Panc1 (cell line): ENCODE data around the gene CYS1. TPM values are rescaled to one million over a fixed set of nuclear protein-coding genes. Genes with fewer than 3 reads are reported as not detected.

Experiments used
- ATAC-seq: fragments of 200-7000 bp; cut with Tn5 transposase; 2 replicates; pipeline ENCODE4 v1.9.1; 2020; ENCODE audit warnings: mild to moderate bottlenecking, moderate library complexity
- BruUV-seq: library from RNA; stranded (reverse); fragments of 400-500 nt; replicated peaks from 2 replicates; lab custom pipeline; 2021; lab: Mats Ljungman, UMichigan
- CTCF ChIA-PET: fragments of 300-600 bp; sonication (Branson Sonifier 250); formaldehyde crosslinking; loops from one replicate; lab custom pipeline; 2022; ENCODE audit warnings: antibody characterized with exemption; lab: Charles Lee
- POLR2A ChIA-PET: fragments of 300-600 bp; sonication (Branson Sonifier 250); formaldehyde crosslinking; loops from one replicate; lab custom pipeline; 2022; ENCODE audit warnings: antibody characterized with exemption; lab: Charles Lee
- DNase-seq: peaks from one replicate; pipeline ENCODE4 v3.0.0-alpha.2; 2010; ENCODE audit warnings: low read depth, low spot score
- H3K27ac ChIP-seq: 2 replicates; pipeline ENCODE4 v1.5.1; 2011; ENCODE audit warnings: mild to moderate bottlenecking, low read length, inconsistent platforms
- H3K27me3 ChIP-seq: fragments of 200-500 bp; sonication (Bioruptor generic); 2 replicates; pipeline ENCODE4 v1.6.0; 2014; ENCODE audit warnings: low read length, inconsistent platforms; ENCODE audit not compliant: control insufficient read depth, insufficient read depth
- H3K36me3 ChIP-seq: fragments of 200-500 bp; sonication (Bioruptor generic); 2 replicates; pipeline ENCODE4 v1.5.1; 2014; ENCODE audit warnings: inconsistent platforms, mild to moderate bottlenecking, low read length, moderate library complexity; ENCODE audit not compliant: control insufficient read depth, insufficient read depth
- H3K4me1 ChIP-seq: 2 replicates; pipeline ENCODE4 v1.5.1; 2011; ENCODE audit warnings: inconsistent platforms, mild to moderate bottlenecking, low read length, moderate library complexity; ENCODE audit not compliant: control insufficient read depth, insufficient read depth
- H3K4me3 ChIP-seq, 2 experiments: 2 replicates each; pipeline ENCODE4 v1.5.1; 2011 to 2012; ENCODE audit warnings: low read depth in 2 of 2, low read length in 2 of 2, mild to moderate bottlenecking in 2 of 2, inconsistent platforms in 1 of 2, moderate library complexity in 1 of 2
- H3K9me3 ChIP-seq: fragments of 200-500 bp; sonication (Bioruptor generic); 2 replicates; pipeline ENCODE4 v1.5.1; 2014; ENCODE audit warnings: low read depth, mild to moderate bottlenecking, inconsistent platforms, low read length, moderate library complexity; ENCODE audit not compliant: control insufficient read depth, insufficient read depth
- POLR2AphosphoS5 ChIP-seq: IDR thresholded peaks from 2 replicates; pipeline ENCODE4 v1.6.1; 2012; ENCODE audit warnings: mild to moderate bottlenecking, low read depth, low read length, moderate library complexity
- REST ChIP-seq, 2 experiments: IDR thresholded peaks; 2 replicates each; pipeline ENCODE4 v1.6.1; 2011 to 2012; ENCODE audit warnings: low read depth in 2 of 2, control low read depth in 1 of 2, low read length in 1 of 2, mild to moderate bottlenecking in 1 of 2, moderate library complexity in 1 of 2; ENCODE audit not compliant: insufficient read depth in 1 of 2
- SIN3A ChIP-seq: IDR thresholded peaks from 2 replicates; pipeline ENCODE4 v1.6.1; 2012; ENCODE audit warnings: low read depth, mild to moderate bottlenecking, low read length, moderate library complexity, borderline replicate concordance; ENCODE audit not compliant: insufficient read depth
- TCF7L2 ChIP-seq: IDR thresholded peaks from 2 replicates; pipeline ENCODE4 v1.6.1; 2011; ENCODE audit warnings: mild to moderate bottlenecking, low read depth, low read length, inconsistent platforms
- in situ Hi-C: cut with HindIII; loops from 2 replicates; pipeline ENCODE4 v1.10.0; 2016; ENCODE audit warnings: low sequenced_read_pairs, low pct_unique_long_range_greater_than_20kb
- intact Hi-C: fragments of 100-400 bp; cut with micrococcal nuclease; formaldehyde crosslinking; loops from one replicate; pipeline ENCODE4 v1.10.0; 2022; ENCODE audit not compliant: unreplicated experiment
- total RNA-seq: library from RNA; stranded (reverse); gene quantifications from one replicate; pipeline ENCODE4 v1.2.1, GENCODE V29; 2021; ENCODE audit not compliant: unreplicated experiment
- TF ChIP-seq, protein P1 (sequence below): fragments of 450-650 bp; IDR thresholded peaks from 2 replicates; pipeline ENCODE4 v1.5.1; 2017; ENCODE audit warnings: mild to moderate bottlenecking

The CYS1 gene
- total RNA-seq, 1 experiment from 2014 or later, result 20.4 TPM

DNA sequence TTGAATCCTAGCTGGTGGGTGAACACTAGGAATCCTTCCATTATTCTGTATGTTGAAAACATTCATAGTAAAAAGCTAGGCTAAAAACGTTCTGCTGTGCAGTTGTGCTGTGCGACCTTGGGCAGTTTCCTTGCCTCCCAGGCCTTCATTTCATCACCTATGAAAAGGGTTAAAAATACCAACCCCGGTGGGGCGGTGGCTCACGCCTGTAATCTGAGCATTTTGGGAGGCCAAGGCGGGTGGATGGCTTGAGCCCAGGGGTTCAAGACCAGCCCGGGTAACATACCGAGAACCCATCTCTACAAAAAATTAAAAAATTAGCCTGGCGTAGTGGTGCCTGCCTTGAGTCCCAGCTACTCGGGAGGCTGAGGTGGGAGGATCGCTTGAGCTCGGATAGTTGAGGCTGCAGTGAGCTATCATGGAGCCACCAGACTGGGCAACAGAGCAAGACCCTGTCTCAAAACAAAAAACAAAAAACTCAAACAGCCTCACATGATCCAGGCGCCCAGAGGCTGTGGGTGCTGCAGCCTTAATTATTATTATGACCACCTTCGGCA lies 39.5 kb upstream of the CYS1 start:
- intact Hi-C loops (loop anchor here (10.0 kb wide), 1 partner anchor 45 kb away; no protein-coding TSS in a partner anchor), in situ Hi-C loops (loop anchor here (25.0 kb wide), 1 partner anchor 318 kb away; the partner anchor contains the start of gene ODC1)
- BruUV-seq, result no TSS peak
- H3K9me3 ChIP-seq, result no peaks in the 10 kb centered on the region
- TF ChIP-seq, protein P1, sequence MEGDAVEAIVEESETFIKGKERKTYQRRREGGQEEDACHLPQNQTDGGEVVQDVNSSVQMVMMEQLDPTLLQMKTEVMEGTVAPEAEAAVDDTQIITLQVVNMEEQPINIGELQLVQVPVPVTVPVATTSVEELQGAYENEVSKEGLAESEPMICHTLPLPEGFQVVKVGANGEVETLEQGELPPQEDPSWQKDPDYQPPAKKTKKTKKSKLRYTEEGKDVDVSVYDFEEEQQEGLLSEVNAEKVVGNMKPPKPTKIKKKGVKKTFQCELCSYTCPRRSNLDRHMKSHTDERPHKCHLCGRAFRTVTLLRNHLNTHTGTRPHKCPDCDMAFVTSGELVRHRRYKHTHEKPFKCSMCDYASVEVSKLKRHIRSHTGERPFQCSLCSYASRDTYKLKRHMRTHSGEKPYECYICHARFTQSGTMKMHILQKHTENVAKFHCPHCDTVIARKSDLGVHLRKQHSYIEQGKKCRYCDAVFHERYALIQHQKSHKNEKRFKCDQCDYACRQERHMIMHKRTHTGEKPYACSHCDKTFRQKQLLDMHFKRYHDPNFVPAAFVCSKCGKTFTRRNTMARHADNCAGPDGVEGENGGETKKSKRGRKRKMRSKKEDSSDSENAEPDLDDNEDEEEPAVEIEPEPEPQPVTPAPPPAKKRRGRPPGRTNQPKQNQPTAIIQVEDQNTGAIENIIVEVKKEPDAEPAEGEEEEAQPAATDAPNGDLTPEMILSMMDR, result no peak
- TF ChIP-seq TCF7L2, result no peak
- TF ChIP-seq POLR2AphosphoS5, result no peak
- no peak for TF ChIP-seq SIN3A
- no peak for TF ChIP-seq REST (IDR thresholded peaks at IDR 0.05; ENCODE audit: insufficient read depth in 1 of 2, low read depth in 2 of 2, low read length in 1 of 2)
- POLR2A ChIA-PET, result interaction anchor here (0.7 to 0.9 kb wide), 2 partner anchors 222 to 326 kb away, joined by 3 to 5 read pairs; no protein-coding TSS in a partner anchor
- H3K36me3 ChIP-seq, result peaks cover 3% of the 10 kb centered on the region; the same call in 1 of the 2 replicates
- H3K4me1 ChIP-seq, result peaks cover 25% of the 10 kb centered on the region
- H3K27ac ChIP-seq, result peak overlapping the region; percentile 100
- DNase-seq (no peak), ATAC-seq (no peak)
- H3K4me3 ChIP-seq, result peak overlapping the region; percentile 54 to 72
- no peaks in the 10 kb centered on the region for H3K27me3 ChIP-seq
- CTCF ChIA-PET, result interaction anchor here (0.9 kb wide), 1 partner anchor 47 kb away, joined by 4 read pairs; no protein-coding TSS in a partner anchor

GRCh38 chr2:10119027-10119325 lies 38.8 kb upstream of the CYS1 start:
- CTCF ChIA-PET, result no interaction called here

More at GRCh38 chr2:10119027-10119325, 38.8 kb upstream of the CYS1 start:
- TF ChIP-seq, protein P1, result no peak
- TF ChIP-seq TCF7L2 (no peak), SIN3A (no peak), POLR2AphosphoS5 (no peak), REST (IDR thresholded peaks at IDR 0.05; ENCODE audit: insufficient read depth in 1 of 2, low read depth in 2 of 2, low read length in 1 of 2) (no peak)
- ATAC-seq (no peak), DNase-seq (no peak)
- in situ Hi-C loops, result loop anchor here (25.0 kb wide), 1 partner anchor 318 kb away; the partner anchor contains the start of gene ODC1
- no peaks in the 10 kb centered on the region for H3K27me3 ChIP-seq
- peak overlapping the region; percentile 100 for H3K27ac ChIP-seq
- peaks cover 24% of the 10 kb centered on the region for H3K4me1 ChIP-seq
- intact Hi-C loops, result no loop called here
- H3K36me3 ChIP-seq, result peaks cover 3% of the 10 kb centered on the region; the same call in 1 of the 2 replicates
- no peaks in the 10 kb centered on the region for H3K9me3 ChIP-seq
- POLR2A ChIA-PET, result interaction anchor here (0.7 kb wide), 1 partner anchor 222 kb away, joined by 5 read pairs; no protein-coding TSS in a partner anchor
- H3K4me3 ChIP-seq, result no peak overlapping the region
- no TSS peak for BruUV-seq
